HEK293 (cell line): Measurements from ENCODE around the gene KREMEN2.

ENCODE experiments used
- CTCF ChIP-seq: fragments of 450-650 bp; formaldehyde crosslinking; IDR thresholded peaks from 2 replicates; pipeline ENCODE4 v1.5.1; 2016; ENCODE audit warnings: missing biosample characterization, missing genetic modification characterization
- TCF7L2 ChIP-seq: IDR thresholded peaks from 2 replicates; pipeline ENCODE4 v1.6.1; 2011; ENCODE audit warnings: low read depth, mild to moderate bottlenecking, inconsistent platforms, low read length, moderate library complexity, borderline replicate concordance
- ZEB2 ChIP-seq: fragments of 450-650 bp; formaldehyde crosslinking; IDR thresholded peaks from 2 replicates; pipeline ENCODE4 v1.5.1; 2016; ENCODE audit warnings: missing biosample characterization, missing genetic modification characterization
- ZNF350 ChIP-seq: fragments of 450-650 bp; formaldehyde crosslinking; IDR thresholded peaks from 2 replicates; pipeline ENCODE4 v1.5.0; 2017; ENCODE audit warnings: missing biosample characterization, mild to moderate bottlenecking, missing genetic modification characterization
- TF ChIP-seq, protein P1 (sequence below): fragments of 450-650 bp; formaldehyde crosslinking; IDR thresholded peaks from 2 replicates; pipeline ENCODE4 v1.5.1; 2016; ENCODE audit warnings: missing biosample characterization, missing genetic modification characterization
- TF ChIP-seq, protein P2 (sequence below): fragments of 450-650 bp; formaldehyde crosslinking; IDR thresholded peaks from 2 replicates; pipeline ENCODE4 v1.5.1; 2016; ENCODE audit warnings: missing biosample characterization, missing genetic modification characterization, low read depth

- no peak for TF ChIP-seq CTCF (tag by site-specific recombination)
- no peak for TF ChIP-seq ZNF350 (tag by site-specific recombination)
- no peak for TF ChIP-seq ZEB2 (tag by site-specific recombination)
- TF ChIP-seq, protein P1, sequence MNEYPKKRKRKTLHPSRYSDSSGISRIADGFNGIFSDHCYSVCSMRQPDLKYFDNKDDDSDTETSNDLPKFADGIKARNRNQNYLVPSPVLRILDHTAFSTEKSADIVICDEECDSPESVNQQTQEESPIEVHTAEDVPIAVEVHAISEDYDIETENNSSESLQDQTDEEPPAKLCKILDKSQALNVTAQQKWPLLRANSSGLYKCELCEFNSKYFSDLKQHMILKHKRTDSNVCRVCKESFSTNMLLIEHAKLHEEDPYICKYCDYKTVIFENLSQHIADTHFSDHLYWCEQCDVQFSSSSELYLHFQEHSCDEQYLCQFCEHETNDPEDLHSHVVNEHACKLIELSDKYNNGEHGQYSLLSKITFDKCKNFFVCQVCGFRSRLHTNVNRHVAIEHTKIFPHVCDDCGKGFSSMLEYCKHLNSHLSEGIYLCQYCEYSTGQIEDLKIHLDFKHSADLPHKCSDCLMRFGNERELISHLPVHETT (tag by site-specific recombination), result no peak
- TF ChIP-seq, protein P2, sequence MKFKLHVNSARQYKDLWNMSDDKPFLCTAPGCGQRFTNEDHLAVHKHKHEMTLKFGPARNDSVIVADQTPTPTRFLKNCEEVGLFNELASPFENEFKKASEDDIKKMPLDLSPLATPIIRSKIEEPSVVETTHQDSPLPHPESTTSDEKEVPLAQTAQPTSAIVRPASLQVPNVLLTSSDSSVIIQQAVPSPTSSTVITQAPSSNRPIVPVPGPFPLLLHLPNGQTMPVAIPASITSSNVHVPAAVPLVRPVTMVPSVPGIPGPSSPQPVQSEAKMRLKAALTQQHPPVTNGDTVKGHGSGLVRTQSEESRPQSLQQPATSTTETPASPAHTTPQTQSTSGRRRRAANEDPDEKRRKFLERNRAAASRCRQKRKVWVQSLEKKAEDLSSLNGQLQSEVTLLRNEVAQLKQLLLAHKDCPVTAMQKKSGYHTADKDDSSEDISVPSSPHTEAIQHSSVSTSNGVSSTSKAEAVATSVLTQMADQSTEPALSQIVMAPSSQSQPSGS (tag by site-specific recombination), result no peak
- TF ChIP-seq TCF7L2, result no peak
Measured at GRCh38 chr16:2933701-2934100, 30.4 kb upstream of the KREMEN2 start.
